ENCODE data around the gene ZNF184. TPM values are rescaled to one million over a fixed set of nuclear protein-coding genes. Genes with fewer than 3 reads are reported as not detected.

Gene ZNF184
- total RNA-seq, 4 donors from 2014 or later = 9.5 to 14.0 (median 12.3) TPM

GRCh38 chr6:27492631-27493190, 19.8 kb upstream of the ZNF184 start:
- intact Hi-C loops (cut with DNase I; ENCODE audit: low total_unique reads) = no loop called here

GRCh38 chr6:27479319-27480182, 6.6 kb upstream of the ZNF184 start:
- intact Hi-C loops (cut with DNase I; ENCODE audit: low total_unique reads) = no loop called here
- 2 to 3% methylated on average over 33 of the region's 33 CpGs for WGBS, 2 donors
- DNase-seq (ENCODE audit: low spot score in 2 of 2) = peak; percentile 91 to 96
- TF ChIP-seq CTCF (IDR thresholded peaks at IDR 0.05) (no peak), POLR2A (IDR thresholded peaks at IDR 0.05) (no peak)
- peak overlapping the region; percentile 83 for H3K4me3 ChIP-seq (ENCODE audit: low read depth, poor library complexity, severe bottlenecking)

More at GRCh38 chr6:27492631-27493190, 19.8 kb upstream of the ZNF184 start:
- H3K4me3 ChIP-seq (ENCODE audit: low read depth, poor library complexity, severe bottlenecking) = no peak overlapping the region
- 65 to 72% methylated on average over 2 of the region's 2 CpGs for WGBS, 2 donors
- DNase-seq (ENCODE audit: low spot score in 2 of 2) = no peak
- TF ChIP-seq POLR2A (IDR thresholded peaks at IDR 0.05) = no peak
- no peak for TF ChIP-seq CTCF (IDR thresholded peaks at IDR 0.05)

DNA sequence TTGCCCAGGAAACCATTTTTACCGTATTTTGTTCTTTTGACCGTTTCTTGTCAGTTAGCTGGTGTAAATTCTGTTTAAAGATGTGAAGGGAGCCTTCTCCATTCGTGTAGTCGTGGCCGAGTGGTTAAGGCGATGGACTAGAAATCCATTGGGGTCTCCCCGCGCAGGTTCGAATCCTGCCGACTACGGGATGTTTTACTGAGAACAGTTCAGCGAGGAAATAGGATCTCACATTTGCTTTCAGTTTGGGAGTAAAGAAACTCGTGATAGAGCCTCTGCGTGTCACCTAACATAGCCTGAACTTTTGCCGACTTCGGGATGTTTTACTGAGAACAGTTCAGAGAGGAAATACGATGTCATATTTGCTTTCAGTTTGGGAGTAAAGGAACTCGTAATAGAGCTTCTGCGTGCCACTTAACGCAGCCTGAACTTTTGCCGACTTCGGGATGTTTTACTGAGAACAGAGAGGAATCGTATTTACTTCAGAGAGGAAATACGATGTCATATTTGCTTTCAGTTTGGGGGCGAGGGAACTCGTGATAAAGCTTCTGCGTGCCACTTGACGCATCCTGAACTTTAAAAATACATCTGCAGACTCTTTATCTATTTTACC, 5.9 kb upstream of the ZNF184 start:
- WGBS, 2 donors = 0 to 1% methylated on average over 28 of the region's 28 CpGs
- intact Hi-C loops (cut with DNase I; ENCODE audit: low total_unique reads) = no loop called here
- no peak for TF ChIP-seq POLR2A (IDR thresholded peaks at IDR 0.05)
- TF ChIP-seq CTCF (IDR thresholded peaks at IDR 0.05) = no peak

GRCh38 chr6:27478141-27478705, 5.3 kb upstream of the ZNF184 start:
- 10 to 24% methylated on average over 12 of the region's 12 CpGs for WGBS, 2 donors
- intact Hi-C loops (cut with DNase I; ENCODE audit: low total_unique reads) = no loop called here
- no peak for DNase-seq (ENCODE audit: low spot score in 2 of 2)
- TF ChIP-seq CTCF (IDR thresholded peaks at IDR 0.05) (no peak), POLR2A (IDR thresholded peaks at IDR 0.05) (no peak)
- H3K4me3 ChIP-seq (ENCODE audit: low read depth, poor library complexity, severe bottlenecking) = peak overlapping the region; percentile 83

More for the DNA sequence above, 5.9 kb upstream of the ZNF184 start:
- DNase-seq (ENCODE audit: low spot score in 2 of 2) = peak; percentile 96 to 98
- peak overlapping the region; percentile 83 for H3K4me3 ChIP-seq (ENCODE audit: low read depth, poor library complexity, severe bottlenecking)

- DNase-seq (ENCODE audit: low spot score in 2 of 2) = no peak
- intact Hi-C loops (cut with DNase I; ENCODE audit: low total_unique reads) = no loop called here
- 58 to 71% methylated on average over 8 of the region's 8 CpGs for WGBS, 2 donors
- H3K4me3 ChIP-seq (ENCODE audit: low read depth, poor library complexity, severe bottlenecking) = no peak overlapping the region
- TF ChIP-seq CTCF (IDR thresholded peaks at IDR 0.05) (no peak), POLR2A (IDR thresholded peaks at IDR 0.05) (no peak)
Measured at GRCh38 chr6:27477318-27478013, 4.6 kb upstream of the ZNF184 start.
